GM19468 (cell line): ENCODE measurements around the gene FAM193A.
"Not testable (repeated sequence)": the region's sequence is repeated elsewhere in the genome, so short reads cannot be mapped to it uniquely, and the experiment has no call there.

Experiments used
- ATAC-seq: cut with Tn5 transposase; IDR thresholded peaks from one replicate; pipeline ENCODE4 v1.9.1; 2021; ENCODE audit warnings: mild to moderate bottlenecking, moderate library complexity, moderate number of reproducible peaks; ENCODE audit not compliant: unreplicated experiment; ENCODE audit errors: extremely low read depth

Gene FAM193A

DNA sequence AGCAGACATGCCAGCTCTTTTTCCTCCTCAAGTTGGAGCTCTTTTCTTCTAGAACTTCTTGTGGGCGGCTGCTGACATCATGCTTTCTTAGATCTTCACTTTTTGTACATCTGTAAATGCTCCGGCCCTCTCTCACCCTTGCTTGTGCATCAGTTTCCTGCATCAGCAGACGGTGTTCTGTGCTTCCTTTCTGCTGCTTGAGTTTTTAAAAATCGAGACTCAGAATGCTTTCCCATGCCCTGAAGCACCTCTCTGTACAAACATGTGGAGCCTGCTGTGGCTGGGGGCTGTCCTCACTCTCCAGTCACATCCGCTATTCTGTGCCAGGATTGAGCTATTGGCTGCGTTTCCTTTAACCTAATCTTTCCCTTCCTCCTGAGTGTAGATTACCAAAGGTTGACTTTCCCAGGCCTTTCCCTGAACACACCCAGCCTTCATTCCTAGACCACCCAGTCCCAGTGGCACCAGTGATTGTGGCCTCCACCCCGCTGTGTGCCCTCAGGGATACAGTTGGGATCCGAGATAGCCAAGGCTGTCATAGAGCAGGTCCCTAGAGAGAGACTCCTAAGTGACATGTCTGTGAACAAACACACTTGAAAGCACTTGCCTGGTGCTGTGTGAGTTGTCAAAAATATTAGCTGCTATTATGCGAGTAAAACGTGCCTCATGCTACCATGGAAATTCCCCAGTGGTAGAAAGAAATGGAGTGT is 177.8 kb downstream of the FAM193A start:
- no peak for ATAC-seq

DNA sequence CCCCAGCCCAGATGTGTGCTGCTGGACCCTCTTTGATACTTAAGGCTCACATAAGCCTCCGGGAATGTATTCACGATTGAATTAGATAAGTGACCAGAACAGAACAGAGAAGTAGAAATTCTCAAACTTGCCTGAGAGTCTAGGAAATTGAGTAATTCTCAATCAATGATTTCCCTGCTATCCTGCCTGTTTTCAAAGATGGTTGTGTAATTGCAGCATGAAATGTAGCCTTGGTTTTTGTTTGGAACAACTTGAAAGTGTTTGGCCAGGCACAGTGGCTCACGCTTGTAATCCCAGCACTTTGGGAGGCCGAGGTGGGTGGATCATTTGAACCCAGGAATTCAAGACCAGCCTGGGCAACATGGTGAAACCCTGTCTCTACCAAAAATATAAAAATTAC is 178.5 kb downstream of the FAM193A start:
- ATAC-seq, result no peak

DNA sequence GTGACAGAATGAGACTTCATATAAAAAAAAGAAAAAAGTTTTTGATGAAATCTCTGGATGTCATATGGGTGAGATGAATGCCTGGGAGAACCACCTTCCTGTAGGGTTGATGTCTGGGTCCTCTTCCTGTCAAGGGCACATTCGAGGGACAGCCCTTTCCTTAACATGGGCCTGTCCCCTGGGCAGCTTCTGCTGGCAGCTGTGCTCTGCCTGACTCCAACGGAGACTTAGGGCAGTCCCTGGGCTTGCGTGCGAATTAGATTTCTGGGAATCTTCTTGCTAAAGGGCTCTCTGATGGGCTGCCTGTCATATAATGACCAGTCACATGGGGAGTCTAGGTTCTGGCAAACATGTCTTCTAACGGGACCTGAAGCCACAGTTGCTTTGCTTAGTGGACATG is 179.0 kb downstream of the FAM193A start:
- ATAC-seq, result no peak

DNA sequence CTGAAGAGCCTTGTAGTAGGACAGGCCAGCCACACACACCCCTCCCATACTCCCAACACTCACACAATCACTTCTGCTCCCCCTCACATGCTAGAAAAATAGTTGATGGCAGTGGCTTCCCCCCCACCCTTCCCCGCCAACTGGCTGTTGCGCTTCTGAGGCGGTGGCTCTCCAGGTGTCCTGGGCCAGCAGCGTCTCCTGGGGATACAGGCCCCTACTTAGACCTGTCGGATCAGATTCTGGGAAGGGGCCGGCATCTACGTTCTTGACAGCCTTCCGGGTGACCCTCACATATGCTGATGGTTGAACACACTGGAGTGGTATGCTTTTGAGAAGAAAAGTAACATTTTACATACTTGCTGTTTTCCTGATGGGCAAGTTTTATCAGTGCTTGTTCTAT is 179.8 kb downstream of the FAM193A start:
- ATAC-seq, result no peak

DNA sequence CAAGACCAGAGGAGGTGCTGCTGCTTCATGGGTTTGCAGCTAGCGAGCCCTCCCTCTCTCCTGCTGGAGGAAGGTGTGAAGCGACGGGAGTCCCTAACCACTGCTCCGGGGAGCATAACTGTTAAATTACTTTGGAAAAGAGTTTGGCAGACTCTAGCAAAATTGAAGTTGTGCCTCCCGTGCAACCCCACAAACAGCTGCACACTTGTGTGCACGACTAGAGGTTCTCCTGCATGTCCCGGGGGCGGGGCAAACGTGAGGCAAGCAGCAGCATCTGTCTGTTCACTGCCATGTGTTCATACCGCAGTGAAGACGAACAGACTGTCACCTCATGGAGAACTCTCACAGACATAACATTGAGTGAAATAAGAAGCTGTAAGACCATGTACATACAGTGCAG is 185.1 kb downstream of the FAM193A start:
- ATAC-seq, result no peak

DNA sequence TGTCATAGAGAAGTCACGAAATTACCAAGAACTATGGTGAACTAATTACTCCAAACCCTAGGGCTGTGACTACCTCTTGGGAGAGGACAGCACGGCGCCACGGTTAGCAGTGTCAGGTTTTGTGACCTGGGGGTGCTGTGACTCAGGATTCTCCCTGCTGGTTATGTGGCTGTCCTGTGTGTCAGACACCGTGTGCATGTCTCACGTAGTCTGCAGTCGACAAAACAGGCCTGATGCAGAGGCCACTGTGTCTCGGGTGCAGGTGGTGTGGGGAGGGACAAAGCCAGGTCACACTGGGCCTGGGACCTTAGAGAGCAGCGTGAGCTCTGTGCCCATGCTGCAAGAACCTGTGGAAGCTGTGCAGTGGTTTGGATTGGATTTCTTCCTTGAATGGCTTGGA is 185.6 kb downstream of the FAM193A start:
- no peak for ATAC-seq

DNA sequence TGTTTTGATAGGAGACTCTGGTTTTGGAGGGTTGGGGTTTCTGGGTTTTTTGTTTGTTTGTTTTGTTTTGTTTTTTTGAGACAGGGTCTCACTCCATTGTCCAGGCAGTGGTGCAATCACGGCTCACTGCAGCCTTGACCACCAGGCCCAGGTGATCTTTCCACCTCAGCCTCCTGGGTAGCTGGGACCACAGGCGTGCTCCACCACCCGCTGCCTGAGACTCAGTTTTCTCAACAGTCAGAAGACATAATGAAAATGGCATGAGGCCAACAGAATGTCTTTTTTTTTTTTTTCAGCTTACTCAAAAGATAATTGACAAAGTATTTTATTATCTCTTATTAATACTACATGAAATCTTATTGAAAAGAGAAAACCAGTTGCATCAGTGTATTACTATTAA is 187.3 kb downstream of the FAM193A start:
- no peak for ATAC-seq

DNA sequence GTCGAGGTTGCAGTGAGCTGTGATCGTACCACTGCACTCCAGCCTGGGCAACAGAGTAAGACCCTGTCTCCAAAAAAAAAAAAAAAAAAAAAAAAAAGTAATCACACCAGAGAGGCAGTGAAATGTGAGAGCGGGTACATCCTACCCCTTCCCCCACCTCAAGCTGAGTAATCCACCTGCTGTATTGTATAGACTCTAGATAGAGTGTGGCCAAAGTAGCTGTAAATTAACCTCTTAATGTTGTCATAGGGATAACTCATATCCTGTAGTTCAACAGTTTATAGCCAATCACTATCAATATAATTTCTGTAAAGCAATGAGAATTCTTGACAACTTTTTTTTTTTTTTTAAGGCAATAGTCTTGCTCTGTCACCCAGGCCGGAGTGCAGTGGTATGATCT is 188.9 kb downstream of the FAM193A start:
- ATAC-seq, result no peak

DNA sequence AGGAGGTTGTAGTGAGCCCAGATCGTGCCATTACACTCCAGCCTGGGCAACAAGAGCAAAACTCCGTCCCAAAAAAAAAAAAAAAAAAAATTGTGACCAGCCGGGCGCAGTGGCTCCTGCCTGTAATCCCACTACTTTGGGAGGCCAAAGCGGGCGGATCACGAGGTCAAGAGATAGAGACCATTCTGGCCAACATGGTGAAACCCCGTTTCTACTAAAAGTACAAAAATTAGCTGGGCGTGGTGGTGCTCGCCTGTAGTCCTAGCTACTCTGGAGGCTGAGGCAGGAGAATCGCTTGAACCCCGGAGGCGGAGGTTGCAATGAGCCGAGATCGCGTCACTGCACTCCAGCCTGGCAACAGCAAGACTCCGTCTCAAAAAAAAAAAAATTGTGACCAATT is 190.4 kb downstream of the FAM193A start:
- ATAC-seq, result not testable (repeated sequence)

DNA sequence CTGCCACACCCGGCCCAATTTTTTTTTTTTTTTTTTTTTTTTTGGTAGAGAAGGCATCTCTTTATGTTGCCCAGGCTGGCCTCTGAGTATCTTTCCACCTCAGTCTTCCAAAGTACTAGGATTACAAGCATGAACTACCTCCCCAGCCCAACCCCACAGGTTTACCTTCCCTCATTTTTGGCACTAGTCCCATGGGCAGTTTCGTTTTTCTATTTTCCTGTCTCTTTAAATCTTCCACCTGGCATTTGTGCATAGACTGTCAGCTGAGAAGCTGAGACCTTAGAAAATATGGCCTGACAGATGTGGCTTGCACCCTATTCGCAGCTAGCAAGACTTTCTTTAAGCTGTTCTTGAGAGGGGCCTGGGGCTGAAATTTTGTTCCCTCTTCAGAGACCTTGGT is 191.8 kb downstream of the FAM193A start:
- no peak for ATAC-seq

DNA sequence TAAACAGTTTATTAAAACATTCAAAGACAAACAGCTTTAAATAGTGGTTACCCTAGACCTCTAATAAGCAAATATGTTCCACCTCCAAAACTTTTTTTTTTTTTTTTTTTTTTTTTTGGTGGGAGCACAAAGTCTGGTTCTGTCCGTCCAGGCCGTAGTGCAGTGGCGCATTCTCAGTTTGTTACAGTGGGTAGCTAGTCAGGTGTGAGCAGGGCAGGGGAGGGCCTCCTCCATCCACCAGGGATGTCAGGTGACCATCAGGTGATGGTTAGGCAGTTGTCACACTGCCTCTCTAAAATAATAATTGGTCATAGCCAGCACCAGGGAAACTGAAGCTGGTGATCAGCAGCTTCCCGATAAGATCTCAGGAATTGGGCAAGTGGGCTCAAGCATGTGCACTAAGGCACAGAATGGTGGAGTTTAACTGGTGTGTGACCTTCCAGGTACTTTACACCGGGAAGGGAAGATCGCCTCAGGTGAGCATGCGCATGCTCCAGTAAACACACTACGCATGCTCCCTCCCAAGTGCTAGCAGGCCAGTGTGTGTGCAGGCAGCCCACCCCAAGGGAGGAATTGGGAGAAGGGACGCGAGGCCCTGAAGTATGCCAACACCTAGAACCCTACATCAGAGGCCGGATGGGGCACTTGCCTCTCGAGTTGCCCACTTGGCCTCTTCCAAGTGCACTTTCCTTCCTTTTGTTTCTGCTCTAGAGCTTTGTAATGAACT is 192.5 kb downstream of the FAM193A start:
- ATAC-seq, result no peak

DNA sequence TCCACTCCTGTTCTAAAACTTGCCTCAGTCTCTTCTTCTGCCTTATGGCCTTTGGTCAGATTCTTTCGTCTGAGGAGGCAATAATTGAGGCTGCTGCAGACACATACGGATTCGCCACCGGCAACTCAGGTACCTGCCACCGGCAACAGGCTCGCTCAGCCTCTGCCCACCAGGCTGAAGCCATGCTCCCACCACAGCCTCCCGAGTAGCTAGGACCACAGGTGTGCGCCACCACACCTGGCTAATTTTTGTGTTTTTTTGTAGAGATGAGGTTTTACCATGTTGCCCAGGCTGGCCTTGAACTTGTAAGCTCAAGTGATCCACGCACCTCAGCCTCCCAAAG is 193.1 kb downstream of the FAM193A start:
- no peak for ATAC-seq

DNA sequence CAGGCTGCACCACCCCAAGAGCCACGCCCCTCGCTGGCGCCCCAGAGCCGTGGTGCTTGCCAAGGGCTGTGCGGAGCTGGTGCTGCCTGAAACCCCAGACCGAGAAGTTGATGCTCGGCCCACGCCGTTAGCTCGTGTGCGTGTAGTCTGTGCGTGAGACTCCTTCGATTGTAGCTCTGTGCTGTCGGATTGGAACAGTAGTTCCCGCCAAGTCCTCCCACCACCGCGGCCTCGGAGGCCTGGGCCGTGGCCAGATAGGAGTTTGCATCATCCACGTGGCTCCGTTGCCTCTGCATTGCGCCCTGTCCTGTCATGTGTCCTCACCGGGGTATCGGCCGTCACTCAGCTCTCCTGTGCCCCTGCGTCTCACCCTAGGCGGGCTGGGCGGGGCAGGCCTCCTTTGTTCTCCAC is 195.5 kb downstream of the FAM193A start:
- no peak for ATAC-seq

DNA sequence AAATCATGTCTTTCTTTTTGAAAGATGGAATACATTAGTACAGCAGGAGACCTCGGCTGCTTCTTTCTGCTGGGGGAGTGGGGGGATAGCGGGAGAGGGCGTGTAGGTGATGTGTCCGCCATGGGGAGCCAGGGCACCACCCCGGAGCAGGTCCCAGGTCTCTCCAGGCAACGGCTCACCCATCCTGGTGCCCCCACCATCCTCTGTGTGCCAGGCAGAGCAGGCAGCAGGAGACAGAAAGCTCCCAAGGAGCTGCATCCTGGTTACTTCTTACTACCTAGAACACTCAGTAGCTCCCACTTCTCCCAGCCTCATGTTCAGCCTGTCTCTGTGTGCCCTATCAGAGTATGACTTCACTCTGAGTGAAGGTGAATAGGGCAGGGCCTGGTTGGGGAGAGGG is 196.1 kb downstream of the FAM193A start:
- ATAC-seq, result no peak

DNA sequence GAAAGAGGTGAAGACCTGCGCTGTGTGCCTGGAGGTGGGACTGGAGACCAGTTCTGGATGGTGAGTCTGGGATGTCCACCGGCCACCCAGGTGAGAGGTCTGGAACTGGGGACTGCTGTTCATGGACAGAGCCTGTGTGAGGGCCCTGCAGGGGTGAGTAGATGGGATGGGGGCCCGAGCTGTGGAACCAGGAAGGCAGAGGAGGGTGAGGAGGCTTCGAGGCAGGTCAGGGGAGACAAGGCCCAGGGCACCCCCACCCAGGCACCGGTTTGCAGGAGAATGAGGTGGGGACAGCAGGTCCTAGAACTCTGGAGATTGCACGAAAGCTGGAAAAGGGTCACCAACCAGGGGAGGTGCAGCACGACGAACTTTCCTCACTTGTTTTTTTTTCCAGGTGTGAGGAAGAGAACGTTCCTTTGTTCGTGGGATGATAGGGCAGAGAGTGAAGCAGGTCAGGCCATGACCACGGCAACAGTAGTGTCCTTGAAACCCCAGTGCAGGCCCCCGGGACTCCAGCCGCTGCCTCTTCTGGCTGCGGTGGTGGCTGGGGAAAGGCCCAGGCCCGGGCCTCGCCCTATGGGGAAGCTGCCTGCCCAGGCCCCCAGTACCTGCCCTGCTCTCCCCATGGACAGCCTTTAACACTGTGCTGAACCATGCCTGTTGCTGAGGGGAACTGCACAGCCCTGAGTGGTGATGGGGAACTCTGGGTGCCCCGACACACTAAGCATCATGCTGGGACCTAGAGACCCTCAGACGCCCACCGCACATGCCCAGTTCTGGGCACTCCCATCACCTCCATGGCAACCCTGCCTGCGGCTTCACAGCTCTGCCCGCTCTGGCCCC is 196.8 kb downstream of the FAM193A start:
- ATAC-seq, result no peak

DNA sequence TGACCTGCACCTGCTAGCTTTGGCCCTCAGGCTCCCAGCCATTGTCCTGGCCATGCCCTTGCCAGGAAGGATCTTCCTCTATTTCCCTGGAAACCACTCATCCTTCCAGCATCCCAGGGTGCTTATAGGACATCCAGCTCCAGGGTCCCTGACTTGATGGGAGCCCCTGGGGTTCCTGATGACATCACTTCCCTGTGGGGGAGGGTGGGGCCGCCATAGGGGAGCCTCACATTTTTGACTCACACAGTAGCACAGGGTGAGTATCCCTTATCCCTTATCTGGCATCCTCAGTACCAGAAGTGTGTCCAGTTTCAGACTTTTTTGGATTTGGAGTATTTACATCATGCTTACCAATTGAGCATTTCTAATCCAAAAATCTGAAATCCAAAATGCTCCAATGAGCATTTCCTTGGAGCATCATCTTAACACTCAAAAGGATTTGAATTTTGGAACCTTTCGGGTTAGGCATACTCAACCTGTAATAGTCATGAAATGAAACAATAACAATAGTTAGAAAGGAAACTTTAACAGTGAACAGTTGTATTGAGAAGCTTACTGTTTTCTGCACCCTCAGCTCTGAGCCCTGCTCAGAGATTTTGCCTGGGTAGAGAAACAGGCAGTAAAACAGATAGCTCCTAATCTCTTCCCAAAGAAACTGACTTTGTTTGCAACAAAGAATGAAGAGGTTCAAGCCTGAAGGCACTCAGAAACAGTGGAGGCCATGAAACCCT is 197.6 kb downstream of the FAM193A start:
- no peak for ATAC-seq

DNA sequence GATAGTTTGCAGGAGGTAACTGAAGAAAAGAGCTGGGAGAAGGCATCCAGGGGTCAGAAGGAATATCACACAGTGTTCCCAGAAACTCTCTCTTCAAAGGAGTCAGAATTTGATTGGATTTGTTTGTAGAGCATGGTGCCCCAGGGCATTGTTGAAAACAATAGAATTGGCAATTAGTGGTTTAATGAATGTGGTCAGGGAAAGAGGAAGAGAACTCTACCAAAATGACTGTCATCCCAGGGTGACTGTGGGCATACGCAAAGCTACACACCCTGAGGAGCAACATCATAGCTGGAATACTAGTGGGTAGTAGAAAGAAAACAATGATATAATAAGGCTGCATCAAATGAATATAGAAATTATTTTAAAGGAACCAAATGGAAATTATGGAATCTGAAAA is 198.2 kb downstream of the FAM193A start:
- ATAC-seq, result no peak

DNA sequence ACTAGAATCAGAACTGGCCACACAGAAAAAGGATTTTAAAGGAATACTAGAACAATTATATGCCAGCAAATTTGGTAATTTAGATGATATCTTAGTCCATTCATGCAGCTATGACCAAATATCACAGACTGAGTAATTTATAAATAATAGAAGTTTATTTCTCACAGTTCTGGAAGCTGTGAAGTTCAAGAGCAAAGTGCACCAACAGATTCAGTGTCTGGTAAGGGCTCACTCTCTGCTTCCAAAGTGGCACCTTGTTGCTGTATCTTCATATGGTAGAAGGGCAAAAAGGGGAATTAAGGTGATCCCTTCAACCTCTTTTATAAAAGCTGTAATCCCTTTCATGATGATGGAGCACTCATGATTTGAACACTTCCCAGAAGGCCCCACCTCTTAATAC is 199.4 kb downstream of the FAM193A start:
- no peak for ATAC-seq

DNA sequence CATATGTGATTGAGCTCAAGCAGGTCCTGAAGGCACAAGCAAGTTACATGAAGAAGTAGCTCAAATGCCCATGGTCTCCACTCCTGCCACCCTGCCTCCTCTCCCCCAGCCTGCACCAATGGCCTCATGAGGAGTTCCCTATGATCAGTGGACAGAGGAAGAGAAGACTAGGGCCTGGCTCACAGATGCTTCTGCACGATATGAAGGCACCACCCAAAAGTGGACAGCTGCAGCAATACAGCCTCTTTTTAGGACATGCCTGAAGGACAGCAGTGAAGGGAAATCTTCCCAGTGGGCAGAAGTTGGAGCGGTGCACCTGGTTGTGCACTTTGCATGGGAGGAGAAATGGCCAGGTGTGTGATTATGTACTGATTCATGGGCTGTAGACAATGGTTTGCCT is 201.8 kb downstream of the FAM193A start:
- ATAC-seq, result not testable (repeated sequence)

DNA sequence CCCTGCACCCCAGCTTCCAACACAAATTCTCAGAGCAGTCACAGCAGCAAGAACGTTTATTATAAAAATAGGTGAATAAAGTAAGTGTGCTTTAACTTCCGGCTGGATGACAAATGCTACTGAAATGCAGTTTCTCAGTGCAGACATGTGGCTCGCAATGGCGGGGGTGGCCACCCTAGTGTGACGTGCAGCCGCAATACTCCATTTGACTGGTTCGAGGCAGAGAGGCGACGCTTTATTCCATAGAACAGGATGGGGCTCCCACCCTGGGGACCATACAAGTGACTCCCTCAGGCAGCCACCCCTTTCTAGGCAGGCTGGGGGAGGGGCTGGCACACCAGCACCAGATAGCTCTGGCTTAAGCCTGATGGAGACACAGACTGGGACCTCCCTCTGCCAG is 205.2 kb downstream of the FAM193A start:
- ATAC-seq, result no peak
